ENCODE data around the gene SMIM9.

The SMIM9 gene

DNA sequence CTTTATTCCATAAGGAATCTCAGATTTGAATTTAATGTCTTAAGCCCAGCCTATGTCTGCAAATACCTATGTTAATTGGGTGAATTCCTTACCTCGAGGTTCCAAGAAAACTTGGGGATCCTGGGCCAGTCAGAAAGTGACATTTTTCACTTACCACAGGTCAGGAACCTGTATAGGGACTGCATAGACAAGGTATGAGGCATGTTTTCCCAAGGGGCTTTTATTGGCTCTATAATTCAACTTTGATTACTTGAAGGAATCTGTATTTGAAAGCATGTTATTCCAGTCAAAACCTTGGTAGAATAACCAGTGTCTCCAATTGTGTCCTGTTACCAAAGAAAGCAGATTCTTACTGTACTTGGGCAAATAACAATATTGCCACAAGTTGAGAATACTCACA, 20.7 kb downstream of the SMIM9 start:
- DNase-seq = no peak

DNA sequence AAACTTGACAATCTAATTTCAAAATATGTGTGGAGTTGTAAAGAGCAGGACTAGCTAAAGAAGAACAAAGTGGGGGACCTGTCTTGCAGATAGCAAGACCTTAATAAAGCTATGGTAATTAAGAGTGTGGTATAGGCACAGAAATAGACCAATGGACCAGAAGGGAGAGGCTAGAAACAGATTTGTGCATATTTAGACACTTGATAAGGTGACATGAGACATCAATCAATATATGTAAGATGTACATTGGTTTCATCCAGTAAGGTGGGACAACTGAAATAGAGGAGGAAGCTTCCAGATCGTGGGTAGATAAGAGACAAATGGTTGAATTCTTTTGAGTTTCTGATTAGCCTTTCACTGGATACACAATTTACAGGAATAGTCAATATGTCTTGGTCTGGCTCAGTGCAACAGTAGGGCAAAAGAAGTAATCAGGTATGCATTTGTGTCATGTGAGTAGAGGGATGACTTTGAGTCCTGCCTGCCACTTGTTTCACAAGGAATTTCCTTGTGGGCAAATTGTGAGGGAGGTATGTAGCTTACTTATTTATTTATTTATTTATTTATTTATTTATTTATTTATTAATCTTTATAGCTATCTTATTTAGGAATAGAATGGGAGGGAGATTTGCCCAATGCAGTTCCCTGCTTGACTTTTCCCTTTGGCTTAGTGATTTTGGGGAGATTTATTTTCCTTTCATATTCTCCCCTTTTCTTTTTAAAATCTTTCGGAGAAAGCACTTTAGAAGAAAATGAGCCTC, 21.9 kb downstream of the SMIM9 start:
- DNase-seq = no peak

DNA sequence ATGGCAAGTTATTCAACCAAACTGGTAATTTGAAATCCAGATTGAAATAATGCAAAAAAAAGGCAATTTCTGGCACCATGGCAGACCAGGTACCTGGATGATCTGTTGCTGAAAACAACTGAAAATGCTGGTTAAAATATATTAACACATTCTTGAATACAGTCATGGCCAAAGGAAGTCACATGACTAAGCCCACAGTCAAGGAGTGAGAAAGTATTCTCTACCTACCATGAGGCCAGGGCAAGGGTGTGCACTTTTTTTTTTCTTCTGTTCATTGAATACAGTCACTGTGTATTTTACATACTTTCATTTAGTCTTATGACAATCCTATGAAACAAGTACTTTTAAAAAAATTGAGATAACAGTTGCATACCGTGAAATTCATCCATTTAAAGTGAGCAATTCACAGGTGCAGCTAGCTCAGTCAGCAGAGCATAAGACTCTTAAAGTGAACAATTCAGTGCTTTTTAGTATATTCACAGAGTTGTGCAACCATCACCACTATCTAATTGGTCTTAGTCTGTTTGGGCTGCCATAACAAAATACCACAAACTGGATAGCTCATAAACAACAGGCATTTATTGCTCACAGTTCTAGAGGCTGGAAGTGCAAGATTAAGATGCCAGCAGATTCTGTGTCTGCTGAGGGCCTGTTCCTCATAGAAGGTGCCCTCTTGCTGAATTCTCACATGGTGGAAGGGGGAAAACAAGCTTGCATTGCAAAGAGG, 24.4 kb downstream of the SMIM9 start:
- no peak for DNase-seq

DNA sequence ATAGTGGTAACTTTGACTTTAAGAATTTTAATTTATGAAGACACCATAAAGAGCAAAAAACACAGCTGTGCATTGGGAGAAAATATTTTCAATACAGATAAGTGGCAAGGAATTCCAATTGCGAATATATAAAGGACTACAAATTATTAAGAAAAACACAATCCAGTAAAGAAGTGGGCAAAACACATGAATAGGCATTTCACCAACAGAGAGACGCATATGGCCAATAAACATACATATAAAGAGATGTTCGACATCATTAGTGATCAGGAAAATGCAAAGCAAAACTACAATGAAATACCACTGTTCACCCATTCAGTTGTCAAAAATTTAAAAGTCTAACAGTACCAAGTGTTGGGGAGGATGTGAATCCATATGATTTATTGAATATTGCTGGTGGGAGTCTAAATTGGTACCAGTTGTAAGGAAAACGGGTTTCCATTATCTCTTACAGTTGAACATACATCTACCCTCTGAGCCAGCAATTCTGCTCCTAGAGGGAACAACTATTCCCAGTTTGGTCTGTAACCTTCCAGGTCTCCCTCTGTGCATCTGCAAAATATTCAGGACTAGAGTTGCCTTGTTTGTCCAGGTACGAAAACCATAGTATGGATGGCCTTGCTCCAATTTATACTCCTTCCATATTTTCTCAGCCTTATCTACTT, 27.5 kb downstream of the SMIM9 start:
- no peak for DNase-seq

DNA sequence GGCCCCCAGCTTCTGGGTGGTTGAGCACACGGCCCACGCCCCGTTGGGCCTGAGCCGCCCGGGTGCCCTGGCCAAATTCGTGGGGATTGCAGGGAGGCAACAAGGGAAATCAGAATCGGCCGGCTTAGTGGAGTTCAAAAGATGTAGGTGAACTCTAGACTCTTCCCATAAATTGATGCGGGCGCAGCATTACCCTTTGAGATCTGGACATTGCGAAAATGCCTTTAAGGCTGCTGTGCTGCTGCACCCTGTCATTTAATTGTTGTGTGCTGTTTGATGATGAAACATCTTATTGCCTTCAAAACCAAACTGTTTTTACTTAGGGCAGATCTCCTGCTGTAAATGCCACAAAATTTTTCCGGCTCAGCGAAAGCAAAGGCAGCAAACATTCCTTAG, 28.8 kb downstream of the SMIM9 start:
- DNase-seq = no peak

DNA sequence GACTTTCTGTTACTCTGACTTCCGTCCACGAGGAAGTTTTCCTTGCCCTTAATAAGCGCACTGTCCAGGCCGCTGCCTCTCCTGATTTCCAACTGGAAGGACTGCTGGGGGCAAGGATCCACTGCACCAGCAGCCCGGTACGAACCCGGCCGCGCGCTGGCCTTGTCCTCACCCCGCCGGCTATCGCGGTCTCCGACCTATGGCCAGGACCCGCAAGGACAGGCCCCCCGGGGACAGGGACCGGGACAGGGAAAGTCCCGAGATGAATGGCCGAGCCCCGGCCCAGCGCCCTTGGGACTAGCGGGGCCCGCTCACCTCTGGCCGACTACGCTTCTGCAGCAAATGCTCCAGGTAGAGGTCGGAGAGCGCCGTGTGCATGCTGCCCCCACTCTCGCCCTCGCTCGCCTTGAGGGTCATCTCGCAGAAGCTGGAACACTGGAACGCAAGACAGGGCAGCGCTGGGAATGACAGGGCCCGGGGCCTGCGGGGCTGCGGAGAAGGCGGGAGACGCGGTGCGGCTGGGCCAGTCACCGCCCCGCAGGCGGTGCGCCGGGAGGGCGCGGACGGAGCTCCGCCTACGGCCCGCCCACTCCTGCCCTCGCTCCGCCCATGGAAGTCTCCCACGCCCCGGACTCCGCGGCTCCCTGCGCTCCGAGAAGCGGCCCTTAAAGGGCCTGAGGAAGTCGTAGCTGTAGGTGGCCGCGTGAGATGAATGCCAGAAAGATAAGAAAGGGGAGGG, 29.3 kb downstream of the SMIM9 start, which contains the start of gene MPP1:
Gene MPP1 (minus strand): TSS at position 529 of the 739 bp plus-strand sequence. CDS start 112 bp downstream, at position 417.
- DNase-seq = no peak

DNA sequence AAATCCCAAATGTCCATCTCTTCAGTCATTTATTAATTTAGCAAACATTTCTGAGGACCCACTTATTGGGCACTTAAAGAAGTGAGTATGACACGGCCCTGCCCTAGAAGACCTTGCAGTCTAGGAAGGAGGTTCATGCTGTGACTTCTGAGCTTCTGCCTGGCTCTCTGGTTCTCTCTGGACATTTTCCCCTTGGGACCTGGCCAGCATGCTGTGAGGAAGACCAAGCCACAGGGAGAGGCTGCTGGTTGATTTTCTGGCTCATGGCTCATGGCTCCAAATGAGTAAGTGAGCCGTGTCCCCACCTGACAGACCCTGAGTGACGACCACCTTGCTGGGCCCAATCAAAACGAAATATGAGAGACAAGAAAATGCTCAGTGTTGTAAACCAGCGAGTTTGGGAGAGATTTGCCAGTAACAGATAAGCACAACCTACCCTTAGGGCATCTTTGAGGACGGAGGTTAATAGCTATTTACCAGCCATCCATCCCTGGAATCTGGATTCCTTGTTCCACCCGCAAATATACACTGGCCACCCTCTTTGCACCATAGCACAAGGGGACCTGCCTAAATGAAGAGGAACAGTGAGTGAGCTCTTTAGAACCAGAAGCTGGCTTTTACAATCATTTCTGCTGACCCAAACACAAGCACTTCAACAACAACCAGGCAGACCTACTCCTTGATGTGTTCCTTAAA, 30.1 kb downstream of the SMIM9 start:
- DNase-seq = no peak

DNA sequence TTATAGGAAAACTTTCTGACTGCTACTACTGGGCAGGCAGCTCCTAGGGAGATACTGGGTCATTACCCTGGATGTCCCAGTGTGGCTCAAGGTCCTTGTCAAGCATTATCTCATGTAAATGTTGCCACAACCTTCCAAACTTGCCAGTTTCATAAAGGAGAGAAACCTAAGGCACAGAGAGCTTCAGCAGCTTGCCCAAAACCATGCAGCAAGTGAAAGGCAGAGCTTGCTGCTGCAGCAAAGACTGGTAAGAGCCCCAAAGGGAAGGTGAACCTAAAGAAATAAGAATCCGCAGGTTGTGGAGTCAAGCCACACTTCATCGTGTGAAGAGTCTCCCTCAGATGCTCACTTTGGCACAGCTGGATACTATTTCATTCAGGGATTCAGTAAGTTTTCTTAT, 31.5 kb downstream of the SMIM9 start:
- DNase-seq = no peak

DNA sequence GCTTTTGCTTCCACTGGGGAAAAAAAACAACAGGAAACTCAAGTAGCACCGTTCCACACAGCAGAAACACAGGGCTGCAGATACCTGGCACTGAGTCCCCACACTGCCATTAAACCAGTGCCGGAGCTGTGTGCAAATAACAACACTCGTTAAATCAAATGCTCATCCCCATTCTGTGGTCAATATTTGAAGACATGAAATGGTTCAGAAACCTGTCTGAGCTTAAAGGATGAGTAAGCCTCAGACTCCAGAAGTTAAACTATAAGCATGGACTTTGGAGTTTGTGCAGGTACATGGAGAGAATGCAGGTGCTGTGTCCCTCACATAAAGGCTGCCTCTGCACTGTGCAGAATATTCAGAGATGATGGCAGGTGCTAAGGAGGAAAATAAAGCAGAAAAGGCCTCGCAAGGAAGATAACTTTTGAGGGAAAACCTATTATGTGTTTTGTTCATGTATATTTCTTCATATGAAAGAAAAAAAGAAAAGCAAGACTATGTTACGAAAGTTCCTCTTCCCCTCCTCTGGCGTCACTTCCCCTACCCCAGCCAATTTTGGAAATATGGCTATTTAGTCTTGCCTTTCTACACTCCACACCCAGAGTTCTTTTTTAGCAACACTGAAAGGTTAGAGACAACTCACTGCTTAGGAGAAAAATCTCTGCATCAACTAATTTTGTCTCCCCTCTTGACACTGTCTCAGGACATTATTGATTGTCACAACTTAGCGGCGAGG, 33.8 kb downstream of the SMIM9 start:
- DNase-seq = no peak

DNA sequence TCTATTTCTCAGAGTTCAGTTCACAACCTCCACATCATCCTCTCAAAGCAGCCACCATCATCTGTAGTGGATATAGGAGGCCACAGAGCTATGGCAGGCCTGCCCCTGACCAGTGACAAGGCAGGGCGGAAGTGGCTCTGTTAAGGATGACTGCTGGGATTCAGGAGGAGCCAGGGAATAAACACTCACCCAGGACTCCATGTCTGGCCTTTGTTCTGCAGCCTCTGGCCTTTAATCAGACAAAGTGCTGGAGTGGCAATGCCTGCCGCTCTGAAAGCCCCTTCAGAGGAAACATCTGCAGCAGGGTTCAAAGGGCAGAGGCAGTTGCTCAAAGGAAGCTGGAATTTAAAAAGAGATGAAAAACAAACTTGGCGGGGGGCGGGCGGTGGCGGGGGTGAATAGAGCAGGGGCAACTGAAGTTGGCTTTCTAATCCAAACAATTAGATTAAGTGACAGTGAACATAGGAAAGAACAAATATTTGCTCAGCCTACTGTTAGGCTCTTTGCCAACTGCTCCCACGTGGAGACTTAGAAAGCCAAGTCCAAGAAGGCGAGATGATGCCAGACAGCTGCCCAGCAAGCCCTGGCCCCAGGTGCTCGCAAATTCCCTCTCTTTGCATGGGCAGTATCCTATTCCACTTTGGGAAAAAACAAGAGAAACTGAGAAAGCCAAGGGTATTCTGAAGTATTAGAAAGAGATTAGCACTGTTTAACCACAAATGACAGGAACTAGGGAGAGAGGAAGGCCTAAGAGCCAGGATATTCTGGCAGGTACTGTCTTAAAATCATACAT, 34.7 kb downstream of the SMIM9 start:
- peak; percentile 62 for DNase-seq

DNA sequence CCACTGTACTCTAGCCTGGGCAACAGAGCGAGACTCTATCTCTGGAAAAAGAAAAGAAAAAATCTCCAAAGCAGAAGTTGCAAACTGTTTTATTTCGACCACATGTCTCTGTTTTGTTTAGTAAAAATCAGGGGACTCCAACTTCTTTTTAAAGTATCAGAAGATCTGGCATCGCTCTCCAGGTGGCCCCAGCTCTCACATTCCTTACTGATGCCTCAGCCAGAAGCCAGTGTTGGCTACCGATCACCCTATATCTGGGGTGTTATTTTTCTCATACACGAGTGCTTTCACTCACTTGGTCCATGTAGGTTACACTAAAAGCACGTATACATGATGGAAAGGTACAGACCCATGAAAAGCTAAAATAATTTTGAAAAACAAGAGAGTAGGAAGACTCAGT, 37.5 kb downstream of the SMIM9 start:
- no peak for DNase-seq

DNA sequence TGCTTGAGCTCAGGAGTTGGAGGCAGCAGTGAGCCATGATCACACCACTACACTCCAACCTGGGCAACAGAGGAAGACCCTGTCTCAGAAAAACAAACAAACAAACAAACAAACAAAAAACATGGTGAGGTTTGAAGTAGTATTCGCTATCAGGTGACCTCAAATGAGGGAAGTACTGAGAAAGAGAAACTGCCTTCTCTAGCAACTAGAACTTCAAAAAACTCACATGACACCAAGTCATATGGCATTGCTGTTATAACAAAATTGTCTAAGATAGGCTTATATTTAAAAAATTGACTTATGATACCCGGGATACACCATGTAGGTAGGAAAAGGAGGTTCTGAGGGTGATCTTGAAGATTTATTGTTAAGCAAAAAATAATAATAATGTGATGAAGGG, 39.4 kb downstream of the SMIM9 start:
- DNase-seq = no peak

DNA sequence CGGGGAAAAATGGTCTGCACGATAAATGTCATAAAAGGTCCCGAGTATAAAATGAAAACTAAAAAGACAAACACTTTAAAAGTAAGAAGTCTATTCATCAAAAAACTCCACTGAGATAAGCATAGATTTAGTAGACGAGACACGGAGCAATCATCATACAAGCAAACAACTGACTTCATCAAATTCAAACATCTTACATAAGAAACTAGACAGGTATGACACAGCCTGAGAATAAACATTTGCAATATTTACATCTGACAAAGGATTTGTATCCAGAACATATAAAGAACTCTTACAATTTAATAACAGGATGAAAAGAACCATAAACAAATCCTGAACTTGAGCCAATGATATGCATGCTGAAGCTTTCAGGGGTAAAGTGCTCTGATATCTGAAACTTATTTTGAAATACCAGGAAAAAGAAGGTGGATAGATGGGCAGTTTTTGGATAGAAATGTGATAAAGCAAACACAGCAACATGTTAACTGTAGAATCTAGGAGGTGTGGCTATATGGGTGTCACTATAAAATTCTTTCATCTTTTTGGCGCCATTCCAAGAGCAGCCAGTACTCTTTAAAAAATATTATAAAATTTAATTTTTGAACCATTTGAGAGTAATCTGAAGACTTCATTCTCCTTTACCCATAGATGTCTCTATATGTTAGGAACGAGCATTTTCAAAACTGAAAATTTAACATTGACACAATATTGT, 41.2 kb downstream of the SMIM9 start:
- DNase-seq = no peak

DNA sequence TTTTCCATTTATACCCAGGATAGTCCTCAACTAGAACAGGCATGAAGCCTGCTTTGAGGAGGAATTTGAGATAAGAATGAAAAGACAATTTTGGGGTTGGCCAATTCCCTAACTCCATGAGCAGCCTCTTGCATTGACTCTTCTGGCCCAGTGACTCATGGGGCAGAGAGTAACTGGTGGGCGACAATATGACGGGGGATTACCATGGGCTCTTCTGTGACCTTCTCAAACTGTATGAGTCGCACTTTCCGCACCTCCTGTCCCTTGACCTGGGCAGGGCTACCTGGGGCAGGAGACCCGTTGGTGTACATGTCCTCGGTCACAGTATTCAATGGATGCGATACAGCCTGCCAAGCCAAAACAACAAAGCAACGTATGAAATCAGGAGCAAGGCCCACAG, 42.5 kb downstream of the SMIM9 start:
- no peak for DNase-seq

DNA sequence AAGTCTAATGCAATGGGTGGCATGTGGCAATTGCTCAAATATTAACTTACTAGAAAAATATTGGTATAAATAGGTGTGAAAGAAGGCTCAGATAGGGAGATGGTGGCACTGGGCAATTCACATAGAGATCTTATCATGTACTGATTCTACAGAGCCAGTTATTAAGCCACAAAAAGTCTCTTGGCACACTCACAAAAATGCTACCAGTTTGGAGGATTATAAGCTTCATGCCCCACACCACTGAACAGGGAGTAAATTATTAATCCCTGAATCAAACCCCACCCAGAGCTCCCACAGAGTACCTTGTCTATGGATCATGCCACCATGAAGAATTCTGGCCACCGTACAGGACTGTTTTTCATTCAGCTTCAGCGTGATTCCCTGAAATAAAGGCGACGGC, 43.0 kb downstream of the SMIM9 start:
- no peak for DNase-seq

DNA sequence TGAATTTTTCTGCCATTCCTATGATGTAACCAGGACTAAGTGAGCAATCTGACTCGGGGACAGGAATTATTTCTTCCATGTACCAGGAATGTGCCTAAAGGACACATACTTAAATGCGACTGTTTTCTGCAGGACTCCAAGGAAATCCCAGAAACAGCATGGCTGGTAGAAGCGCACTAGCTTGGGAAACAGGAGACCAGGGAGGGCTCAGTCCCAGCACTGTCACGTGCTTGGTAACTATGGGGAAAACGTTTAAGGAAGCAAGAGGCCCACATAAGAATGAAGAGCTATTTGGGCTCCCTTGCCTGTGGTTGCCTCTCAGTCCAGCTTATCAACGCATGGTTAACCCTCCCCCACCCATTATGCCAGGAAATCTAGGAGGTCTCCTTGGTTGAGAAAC, 48.7 kb downstream of the SMIM9 start:
- DNase-seq = no peak

DNA sequence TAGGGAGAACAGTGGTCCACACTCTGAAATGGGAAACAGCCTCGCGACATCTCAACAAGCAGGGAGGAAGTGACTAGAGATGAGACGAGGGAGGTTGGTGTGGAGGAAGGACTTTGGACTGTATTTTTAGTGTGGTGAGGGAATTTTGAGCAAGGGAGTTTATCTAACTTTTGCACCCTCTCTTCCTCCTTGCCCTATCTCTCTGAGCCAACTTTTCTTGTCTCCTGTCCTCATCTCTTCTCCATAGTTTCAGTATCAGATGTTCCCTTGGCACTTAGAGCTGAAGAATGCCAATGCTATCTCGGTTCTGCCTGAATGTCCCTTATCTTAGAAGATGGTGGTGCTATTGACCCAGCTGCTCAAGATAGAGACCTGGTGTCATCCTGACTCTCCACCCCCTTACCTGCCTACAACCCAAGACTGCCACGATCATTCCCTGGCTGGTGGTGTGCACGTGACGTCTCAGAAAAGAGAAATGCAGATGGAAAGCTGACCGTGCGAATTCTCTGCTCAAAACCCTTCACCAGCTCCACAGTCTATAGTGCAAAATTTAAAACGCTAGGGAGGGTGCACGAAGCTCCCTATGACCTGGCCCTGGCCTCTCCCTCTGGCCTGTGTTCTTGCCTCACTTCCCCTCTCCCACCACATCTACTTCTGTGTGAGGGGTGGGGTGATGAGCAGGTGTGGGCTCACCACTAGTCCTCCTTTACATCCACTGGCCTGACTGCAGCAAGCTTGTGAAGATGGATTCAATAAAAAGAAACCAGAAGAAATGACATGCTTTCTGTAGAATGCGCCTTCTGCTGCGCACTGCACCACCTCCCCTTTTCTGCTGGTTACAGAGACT, 50.1 kb downstream of the SMIM9 start:
- no peak for DNase-seq

DNA sequence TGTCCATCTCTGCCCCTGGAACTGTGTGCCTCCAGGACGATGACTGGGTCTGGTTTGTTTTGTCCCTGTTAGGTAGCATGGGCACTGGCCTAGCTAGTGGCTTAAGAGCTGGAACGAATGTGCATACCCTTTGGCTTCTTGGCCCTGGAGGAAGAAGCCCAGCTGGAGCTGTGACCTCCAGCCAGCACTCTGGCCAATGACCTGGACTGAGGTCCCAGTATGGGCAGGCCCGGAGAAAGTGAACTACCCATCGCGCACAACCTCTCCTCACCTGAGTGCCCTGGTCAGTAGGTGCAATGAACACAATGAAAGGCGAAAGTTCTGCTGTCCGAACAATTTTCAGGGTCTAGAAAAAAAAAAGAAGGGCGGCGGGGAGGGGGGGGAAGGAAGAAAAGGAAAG, 53.5 kb downstream of the SMIM9 start:
- DNase-seq = no peak

DNA sequence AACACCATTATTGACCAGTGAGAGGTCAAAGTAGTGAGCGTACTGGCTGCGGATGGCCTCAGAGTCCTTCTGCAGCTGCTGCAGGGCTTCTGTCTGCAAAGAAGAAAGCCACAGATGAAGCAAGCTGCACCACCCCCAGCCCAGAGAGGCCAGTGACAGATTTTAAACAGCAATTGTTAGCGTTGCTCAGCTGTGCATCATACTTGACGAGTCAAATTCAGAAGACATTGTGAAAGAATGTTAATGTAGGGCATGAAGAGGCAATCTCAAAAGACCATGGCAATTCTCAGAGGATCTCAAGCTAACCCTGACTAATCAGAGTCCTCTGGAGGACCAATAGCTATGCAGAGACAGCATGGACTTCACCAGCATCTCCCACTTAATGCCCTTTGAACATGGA, 55.2 kb downstream of the SMIM9 start:
- DNase-seq = no peak
